ENCODE measurements around the gene HDGFL2. TPM values are rescaled to one million over a fixed set of nuclear protein-coding genes. Genes with fewer than 3 reads are reported as not detected.
A peak's percentile ranks its signal among the peaks of the same experiment; 100 is the strongest.
"Not testable (repeated sequence)": the region's sequence is repeated elsewhere in the genome, so short reads cannot be mapped to it uniquely, and the experiment has no call there.

The HDGFL2 gene
- total RNA-seq, 2 donors from 2014 or later: 49.2 to 64.7 TPM

DNA sequence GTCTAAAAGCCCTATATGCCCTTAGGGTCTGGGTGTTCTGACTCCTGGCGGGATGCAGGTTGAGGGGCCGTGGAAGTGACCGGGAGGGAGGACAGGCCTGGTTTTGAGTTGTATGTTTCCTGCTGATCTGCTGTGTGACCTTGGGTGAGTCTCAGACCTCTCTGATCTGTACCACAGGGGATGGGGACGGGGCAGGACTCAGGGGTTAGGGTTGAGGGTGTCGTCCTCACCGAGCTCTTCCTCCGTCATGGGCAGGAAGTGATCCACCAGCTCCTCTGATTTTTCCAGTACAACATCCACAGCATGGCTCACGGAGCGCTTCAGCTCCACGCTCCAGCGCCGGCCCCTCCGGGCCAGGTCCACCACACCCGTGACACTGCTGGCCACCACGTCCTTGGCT is 56.7 kb downstream of the HDGFL2 start:
- H3K36me3 Mint-ChIP-seq: no peaks in the 10 kb centered on the region
- ATAC-seq: no peak
- no peak overlapping the region for H3K27ac Mint-ChIP-seq
- H3K9me3 Mint-ChIP-seq: no peaks in the 10 kb centered on the region
- no peak for DNase-seq (ENCODE audit: low spot score in 2 of 2)

GRCh38 chr19:4529924-4530522 is 57.9 kb downstream of the HDGFL2 start:
- ATAC-seq: no peak
- Mint-ChIP-seq H3K36me3 (no peaks in the 10 kb centered on the region), H3K27ac (no peak overlapping the region), H3K9me3 (no peaks in the 10 kb centered on the region)
- no peak for DNase-seq (ENCODE audit: low spot score in 2 of 2)

GRCh38 chr19:4531562-4532165 is 59.6 kb downstream of the HDGFL2 start:
- Mint-ChIP-seq H3K27ac (no peak overlapping the region), H3K36me3 (no peaks in the 10 kb centered on the region), H3K9me3 (no peaks in the 10 kb centered on the region)
- DNase-seq (ENCODE audit: low spot score in 2 of 2) (no peak), ATAC-seq (no peak)

DNA sequence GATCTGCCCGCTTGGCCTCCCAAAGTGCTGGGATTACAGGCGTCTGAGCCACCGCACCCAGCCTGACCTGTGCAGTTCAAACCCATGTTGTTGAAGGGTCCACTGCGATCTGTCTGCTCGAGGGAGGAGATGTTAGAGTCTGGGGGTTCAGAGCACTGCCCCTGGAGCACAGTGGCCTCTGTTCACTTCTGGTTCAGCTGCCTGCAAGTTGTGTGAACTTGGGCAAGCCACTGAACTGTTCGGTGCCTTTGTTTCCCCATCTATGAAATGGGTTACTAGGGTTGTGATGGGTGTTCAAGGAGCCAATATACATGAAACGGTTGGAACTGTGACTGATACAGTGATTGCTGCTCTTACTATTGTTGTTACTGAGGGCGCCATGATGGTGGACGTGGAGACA is 61.2 kb downstream of the HDGFL2 start:
- DNase-seq (ENCODE audit: low spot score in 2 of 2) (no peak), ATAC-seq (no peak)
- Mint-ChIP-seq H3K36me3 (no peaks in the 10 kb centered on the region), H3K27ac (no peak overlapping the region), H3K9me3 (no peaks in the 10 kb centered on the region)

- Mint-ChIP-seq H3K9me3 (no peaks in the 10 kb centered on the region), H3K36me3 (no peaks in the 10 kb centered on the region), H3K27ac (no peak overlapping the region)
- no peak for ATAC-seq
- no peak for DNase-seq (ENCODE audit: low spot score in 2 of 2)
Measured at GRCh38 chr19:4533835-4534424, 61.8 kb downstream of the HDGFL2 start.

DNA sequence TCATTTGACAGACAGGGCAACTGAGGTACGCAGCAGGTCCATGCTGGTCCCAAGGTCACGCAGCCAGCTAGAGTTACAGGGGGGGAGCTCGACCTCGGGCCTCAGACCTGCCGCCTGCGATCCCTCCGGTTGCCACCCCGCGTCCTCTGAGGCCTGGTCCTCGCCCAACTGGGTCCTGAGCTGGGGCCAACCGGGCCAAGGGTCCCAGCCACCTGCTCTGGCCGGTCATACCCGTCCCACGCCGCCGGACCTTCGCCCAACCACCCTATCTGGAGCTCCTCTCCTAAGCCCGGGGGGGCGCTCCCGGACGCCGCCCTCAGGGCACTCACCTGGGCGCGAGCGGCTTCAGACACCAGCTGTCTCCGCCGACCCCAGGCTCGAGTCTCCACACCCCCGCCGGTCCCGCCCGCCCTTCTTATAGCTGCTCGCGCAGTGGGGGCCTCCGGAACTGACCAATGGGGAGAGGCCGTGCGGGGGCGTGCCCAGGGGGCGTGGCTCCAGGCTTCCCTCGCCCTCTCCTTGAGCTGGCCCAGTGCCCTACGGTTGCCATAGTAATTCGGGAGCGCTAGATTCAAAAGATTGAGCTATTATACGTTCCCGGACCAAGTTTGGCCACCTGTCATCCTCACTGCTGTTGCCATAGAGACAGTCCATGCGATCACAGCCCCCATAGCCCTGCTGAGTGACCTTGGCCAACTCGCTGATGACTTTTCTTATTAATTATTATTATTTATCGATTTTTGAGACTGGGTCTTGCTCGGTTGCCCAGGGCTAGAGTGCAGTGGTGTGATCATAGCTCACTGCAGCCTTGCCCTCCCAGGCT is 63.0 kb downstream of the HDGFL2 start, which contains the start of gene PLIN5:
TSS of gene PLIN5 (minus strand) at position 389 of the 823 bp plus-strand sequence. CDS start 1,150 bp downstream, outside the sequence.
- no peak within 1 kb of the TSS for H3K27ac Mint-ChIP-seq
- ATAC-seq (peak; percentile 9 to 63), DNase-seq (ENCODE audit: low spot score in 2 of 2) (peak in 1 of 2 donors; percentile 39)
- H3K36me3 Mint-ChIP-seq: peaks cover 0 to 5% of the 10 kb centered on the region in 2 donors
- H3K9me3 Mint-ChIP-seq: no peaks in the 10 kb centered on the region

DNA sequence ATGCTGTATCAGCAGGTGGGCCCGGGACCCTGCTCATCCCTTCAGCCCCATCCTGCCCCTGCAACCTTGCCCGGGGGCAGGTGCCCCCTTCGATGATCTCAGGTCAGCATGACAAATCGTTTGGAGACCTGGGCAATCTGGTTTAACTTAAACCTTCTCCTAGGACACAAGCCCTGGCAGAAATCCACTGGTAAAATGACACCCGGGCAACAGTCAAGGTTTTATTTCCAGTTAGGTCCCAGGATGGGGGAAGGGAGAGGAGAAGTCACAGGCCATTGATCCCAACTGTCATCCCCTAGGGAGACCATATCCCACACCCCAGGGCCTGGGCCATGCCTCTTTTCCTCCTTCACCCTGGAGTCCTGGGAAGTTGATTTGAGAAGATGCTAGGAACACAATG is 64.7 kb downstream of the HDGFL2 start:
- ATAC-seq (no peak), DNase-seq (ENCODE audit: low spot score in 2 of 2) (no peak)
- Mint-ChIP-seq H3K36me3 (peaks cover 0 to 19% of the 10 kb centered on the region in 2 donors), H3K27ac (no peak overlapping the region), H3K9me3 (peaks cover 0 to 3% of the 10 kb centered on the region in 2 donors)

GRCh38 chr19:4537953-4538600 is 66.0 kb downstream of the HDGFL2 start:
- no peak overlapping the region for H3K27ac Mint-ChIP-seq
- H3K36me3 Mint-ChIP-seq: peaks cover 0 to 19% of the 10 kb centered on the region in 2 donors
- no peak for ATAC-seq
- peaks cover 0 to 3% of the 10 kb centered on the region in 2 donors for H3K9me3 Mint-ChIP-seq
- no peak for DNase-seq (ENCODE audit: low spot score in 2 of 2)

- Mint-ChIP-seq H3K27ac (no peak overlapping the region), H3K36me3 (peaks cover 0 to 19% of the 10 kb centered on the region in 2 donors), H3K9me3 (peaks cover 0 to 3% of the 10 kb centered on the region in 2 donors)
- ATAC-seq (no peak), DNase-seq (ENCODE audit: low spot score in 2 of 2) (no peak)
Measured at GRCh38 chr19:4538601-4538954, 66.5 kb downstream of the HDGFL2 start.

DNA sequence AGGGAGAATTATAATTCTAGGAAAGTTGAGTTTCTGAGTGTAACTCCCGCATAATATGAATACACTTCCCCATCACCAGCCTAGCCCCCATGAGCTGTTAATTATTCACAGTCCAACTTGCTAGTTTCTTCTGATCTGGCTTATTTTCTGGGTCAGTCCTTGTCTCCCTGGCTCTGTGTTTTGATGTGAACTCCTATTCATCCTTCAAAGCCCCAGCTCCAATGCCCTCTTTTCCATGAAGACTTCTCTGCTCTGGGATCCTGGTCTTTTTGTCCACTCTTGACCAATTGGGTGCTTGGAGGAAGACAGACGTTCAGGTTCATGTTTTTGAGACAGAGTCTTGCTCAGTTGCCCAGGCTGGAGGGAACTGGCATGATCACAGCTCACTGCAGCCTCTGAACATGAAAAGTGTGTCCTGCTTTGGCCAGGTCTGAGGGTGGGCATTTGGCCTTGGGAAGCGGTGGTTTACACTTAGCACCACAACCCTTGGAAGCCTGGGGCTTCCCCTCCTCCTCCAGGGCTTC is 67.1 kb downstream of the HDGFL2 start:
- no peak for ATAC-seq
- Mint-ChIP-seq H3K36me3 (peaks cover 0 to 19% of the 10 kb centered on the region in 2 donors), H3K27ac (peak overlapping the region in 1 of 2 donors; percentile 75), H3K9me3 (peaks cover 0 to 3% of the 10 kb centered on the region in 2 donors)
- DNase-seq (ENCODE audit: low spot score in 2 of 2): no peak

DNA sequence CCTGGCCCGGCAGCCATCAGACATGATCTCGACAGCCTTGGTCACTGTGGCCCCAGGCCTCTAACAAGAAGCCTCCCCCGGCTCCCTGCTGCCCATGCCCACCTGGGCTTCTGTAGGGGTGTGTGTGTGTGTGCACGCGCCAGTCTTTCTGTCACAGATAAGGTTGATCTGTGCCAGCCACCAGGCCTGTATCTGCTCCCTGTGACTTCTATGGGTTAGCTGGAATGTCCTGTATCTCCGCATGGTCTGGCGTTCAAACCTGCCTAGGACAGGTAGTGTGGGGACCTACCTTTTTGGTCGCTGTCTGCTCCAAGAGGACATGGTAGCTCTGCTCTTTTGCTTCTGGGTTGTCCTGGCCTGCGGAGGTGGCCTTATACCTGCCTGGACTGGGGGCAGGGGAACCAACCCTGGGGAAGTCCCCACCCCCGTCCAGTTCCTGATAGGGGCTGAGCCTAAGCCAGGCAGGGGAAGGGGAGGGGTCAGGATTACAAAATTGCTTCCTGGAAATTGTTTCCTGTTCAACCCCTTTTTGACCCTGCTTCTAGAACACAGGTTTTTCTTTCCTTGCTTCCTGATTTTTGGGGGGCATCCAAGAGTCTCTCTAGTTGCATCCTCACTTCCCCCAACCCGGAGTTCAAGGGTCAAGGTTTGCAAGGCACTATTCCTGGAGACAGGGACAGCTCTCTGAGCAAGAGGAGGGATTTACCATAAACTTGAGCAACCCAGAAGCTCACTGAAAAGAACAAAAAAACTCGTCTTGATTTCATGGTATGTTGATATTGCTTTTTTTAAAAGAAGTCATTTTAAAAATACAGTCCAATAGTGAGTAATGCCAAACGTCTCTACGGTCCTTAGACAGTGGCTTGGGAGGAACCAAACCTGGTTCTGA is 67.8 kb downstream of the HDGFL2 start, which contains the start of gene LRG1:
TSS of gene LRG1 (minus strand) at position 344 of the 889 bp plus-strand sequence. CDS start at position 321, 23 bp downstream.
- Mint-ChIP-seq H3K36me3 (peaks cover 0 to 19% of the 10 kb centered on the region in 2 donors), H3K9me3 (peaks cover 0 to 3% of the 10 kb centered on the region in 2 donors), H3K27ac (peak within 1 kb of the TSS in 1 of 2 donors; percentile 75)
- DNase-seq (ENCODE audit: low spot score in 2 of 2): no peak
- peak; percentile 62 to 69 for ATAC-seq

DNA sequence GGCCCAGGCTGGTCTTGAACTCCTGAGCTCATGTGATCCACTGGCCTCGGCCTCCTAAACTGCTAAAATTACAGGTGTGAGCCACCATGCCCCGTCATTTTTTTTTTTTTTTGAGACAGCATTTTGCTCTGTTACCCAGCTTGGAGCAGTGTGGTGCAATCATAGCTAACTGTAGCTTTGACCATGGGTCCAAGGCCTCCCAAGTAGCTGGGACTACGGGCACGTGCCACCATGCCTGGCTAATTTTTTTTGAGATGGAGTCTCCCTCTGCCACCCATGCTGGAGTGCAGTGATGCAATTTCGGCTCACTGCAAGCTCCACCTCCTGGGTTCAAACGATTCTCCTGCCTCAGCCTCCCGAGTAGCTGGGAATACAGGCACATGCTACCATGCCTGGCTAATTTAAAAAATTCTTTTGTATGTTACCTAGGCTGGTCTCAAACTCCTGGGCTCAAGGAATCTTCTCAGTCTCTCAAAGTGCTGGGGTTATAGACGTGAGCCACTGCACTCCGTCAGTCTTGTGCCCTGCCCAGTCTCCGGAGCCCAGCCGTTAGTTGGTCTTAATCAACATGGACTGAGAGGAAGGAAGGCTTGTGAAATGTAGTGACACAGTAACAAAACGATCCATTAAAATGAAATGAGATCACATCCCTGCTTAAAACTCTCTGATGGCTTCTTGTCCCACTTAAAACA is 69.2 kb downstream of the HDGFL2 start:
- no peak for DNase-seq (ENCODE audit: low spot score in 2 of 2)
- peaks cover 0 to 3% of the 10 kb centered on the region in 2 donors for H3K9me3 Mint-ChIP-seq

DNA sequence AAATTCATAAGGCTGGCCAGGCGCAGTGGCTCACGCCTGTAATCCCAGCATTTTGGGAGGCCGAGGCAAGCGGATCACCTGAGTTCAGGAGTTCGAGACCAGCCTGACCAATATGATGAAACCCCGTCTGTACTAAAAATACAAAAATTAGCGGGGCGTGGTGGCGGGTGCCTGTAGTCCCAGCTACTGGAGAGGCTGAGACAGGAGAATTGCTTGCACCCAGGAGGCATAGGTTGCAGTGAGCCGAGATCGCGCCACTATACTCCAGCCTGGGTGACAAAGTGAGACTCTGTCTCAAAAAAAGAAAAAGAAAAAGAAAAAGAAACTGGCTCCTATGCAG is 69.7 kb downstream of the HDGFL2 start:
- peaks cover 0 to 19% of the 10 kb centered on the region in 2 donors for H3K36me3 Mint-ChIP-seq

More for the DNA sequence above, 69.2 kb downstream of the HDGFL2 start:
- ATAC-seq: no peak
- peaks cover 0 to 19% of the 10 kb centered on the region in 2 donors for H3K36me3 Mint-ChIP-seq
- no peak overlapping the region for H3K27ac Mint-ChIP-seq

GRCh38 chr19:4542896-4543841 is 71.1 kb downstream of the HDGFL2 start:
- no peak for DNase-seq (ENCODE audit: low spot score in 2 of 2)
- no peak for ATAC-seq
- Mint-ChIP-seq H3K9me3 (peaks cover 0 to 3% of the 10 kb centered on the region in 2 donors), H3K27ac (no peak overlapping the region), H3K36me3 (peaks cover 0 to 19% of the 10 kb centered on the region in 2 donors)

More for the DNA sequence above, 69.7 kb downstream of the HDGFL2 start:
- H3K27ac Mint-ChIP-seq; ATAC-seq; DNase-seq (ENCODE audit: low spot score in 2 of 2); H3K9me3 Mint-ChIP-seq: not testable (repeated sequence)

Data from activated naive CD4-positive, alpha-beta T cell treated with anti-CD3 and anti-CD28 coated beads, Interleukin-2, amount 50 U/mL, for 72 hours (primary cell).